Esophagus squamous epithelium (tissue), 5 donors: ENCODE measurements around the gene CD3E. TPM values are rescaled to one million over a fixed set of nuclear protein-coding genes. Genes with fewer than 3 reads are reported as not detected.

Source experiments
- DNase-seq: peaks from one replicate; lab custom pipeline; 2025; lab: John Stamatoyannopoulos, UW
- H3K27ac ChIP-seq, 4 donors: fragments of 200-600 bp; sonication (generic); one replicate each; pipeline ENCODE4 v1.5.1; 2016 to 2019; ENCODE audit warnings: mild to moderate bottlenecking in 1 of 4
- H3K27me3 ChIP-seq, 4 donors: fragments of 200-600 bp; sonication (generic); 1 replicate in 3 of 4; 2 replicates in 1 of 4; pipeline versions ENCODE4 v1.5.1 to v1.6.0; 2017 to 2021; ENCODE audit warnings: antibody characterized with exemption in 1 of 4
- H3K36me3 ChIP-seq, 3 donors: fragments of 200-600 bp; sonication (generic); one replicate each; pipeline ENCODE4 v1.5.1; 2016 to 2019
- H3K4me1 ChIP-seq, 3 donors: fragments of 200-600 bp; sonication (generic); one replicate each; pipeline ENCODE4 v1.5.1; 2017 to 2019
- H3K4me3 ChIP-seq, 4 donors: fragments of 200-600 bp; sonication (generic); 1 replicate in 3 of 4; 2 replicates in 1 of 4; pipeline ENCODE4 v1.5.1; 2016 to 2019; ENCODE audit warnings: mild to moderate bottlenecking in 2 of 4, moderate library complexity in 1 of 4
- H3K9me3 ChIP-seq, 3 donors: fragments of 200-600 bp; sonication (generic); one replicate each; pipeline ENCODE4 v1.5.1; 2016 to 2019
- CTCF ChIP-seq, 6 experiments: fragments of 450-650 bp in 4 of 6; fragments of 200-600 bp in 2 of 6; sonication (generic) in 2 of 6; IDR thresholded peaks; one replicate each; pipeline ENCODE4 v1.5.1; 2016 to 2019; ENCODE audit warnings: antibody characterized with exemption in 6 of 6, mild to moderate bottlenecking in 4 of 6, moderate library complexity in 4 of 6
- POLR2A ChIP-seq, 4 donors: fragments of 450-650 bp; IDR thresholded peaks; one replicate each; pipeline ENCODE4 v1.6.1; 2017; ENCODE audit warnings: antibody characterized with exemption in 4 of 4, mild to moderate bottlenecking in 4 of 4, moderate library complexity in 3 of 4
- WGBS, 2 donors: methylation state at CpG; one replicate each; pipeline ENCODE4 v1.1.5; 2018; 5-methylcytosine and 5-hydroxymethylcytosine counted together
- intact Hi-C: fragments of 100-400 bp; cut with DNase I; formaldehyde crosslinking; loops from one replicate; pipeline ENCODE4 v1.15.0; 2022
- total RNA-seq, 4 donors: library from RNA; depleted of rRNA; stranded (reverse); fragments of >200 nt; gene quantifications; one replicate each; pipeline ENCODE4 v1.1.0, GENCODE V29; 2016
- donor health status: DM: yes; HTN: yes; CAD: no.

The CD3E gene
- total RNA-seq, 4 donors from 2014 or later = 1.9 to 7.8 (median 3.1) TPM

GRCh38 chr11:118295199-118295598 is 9.3 kb upstream of the CD3E start:
- Histone ChIP-seq H3K4me3 (no peak overlapping the region), H3K27me3 (no peaks in the 10 kb centered on the region), H3K9me3 (no peaks in the 10 kb centered on the region), H3K36me3 (no peaks in the 10 kb centered on the region), H3K27ac (no peak overlapping the region), H3K4me1 (peaks cover 0 to 19% (median 4%) of the 10 kb centered on the region in 3 donors)
- DNase-seq = no peak
- WGBS, 2 donors = 83 to 84% methylated on average over 5 of the region's 5 CpGs
- no peak for TF ChIP-seq POLR2A (IDR thresholded peaks at IDR 0.05)
- TF ChIP-seq CTCF (IDR thresholded peaks at IDR 0.05) = no peak
- intact Hi-C loops = no loop called here

GRCh38 chr11:118295815-118296454 is 8.6 kb upstream of the CD3E start:
- Histone ChIP-seq H3K27ac (no peak overlapping the region), H3K4me1 (peaks cover 0 to 15% (median 4%) of the 10 kb centered on the region in 3 donors), H3K4me3 (no peak overlapping the region), H3K27me3 (no peaks in the 10 kb centered on the region), H3K36me3 (no peaks in the 10 kb centered on the region), H3K9me3 (no peaks in the 10 kb centered on the region)
- 22 to 51% methylated on average over 3 of the region's 3 CpGs for WGBS, 2 donors
- no peak for DNase-seq
- TF ChIP-seq CTCF (IDR thresholded peaks at IDR 0.05) = peak; percentile 51 to 85 (median 66)
- TF ChIP-seq POLR2A (IDR thresholded peaks at IDR 0.05) = no peak
- intact Hi-C loops = no loop called here

GRCh38 chr11:118301600-118302195 is 2.8 kb upstream of the CD3E start:
- no peak overlapping the region for H3K4me3 ChIP-seq
- H3K36me3 ChIP-seq = no peaks in the 10 kb centered on the region
- intact Hi-C loops = loop anchor here (10.0 kb wide), 1 partner anchor 193 kb away; no protein-coding TSS in a partner anchor
- WGBS, 2 donors = 71 to 80% methylated on average over 6 to 8 of the region's 8 CpGs
- no peaks in the 10 kb centered on the region for H3K9me3 ChIP-seq
- no peak for DNase-seq
- no peaks in the 10 kb centered on the region for H3K4me1 ChIP-seq
- no peak overlapping the region for H3K27ac ChIP-seq
- peaks cover 0 to 16% (median 0%) of the 10 kb centered on the region in 4 donors for H3K27me3 ChIP-seq
- TF ChIP-seq CTCF (IDR thresholded peaks at IDR 0.05) = no peak
- no peak for TF ChIP-seq POLR2A (IDR thresholded peaks at IDR 0.05)

GRCh38 chr11:118304227-118304567 is 333 bp upstream of the CD3E start:
- Histone ChIP-seq H3K27me3 (peaks cover 0 to 16% (median 0%) of the 10 kb centered on the region in 4 donors), H3K9me3 (no peaks in the 10 kb centered on the region), H3K36me3 (no peaks in the 10 kb centered on the region), H3K4me1 (no peaks in the 10 kb centered on the region), H3K27ac (peak overlapping the region in 3 of 4 donors; percentile 20 to 58 (median 38)), H3K4me3 (no peak overlapping the region)
- DNase-seq = no peak
- intact Hi-C loops = loop anchor here (10.0 kb wide), 1 partner anchor 191 kb away; no protein-coding TSS in a partner anchor
- WGBS, 2 donors = 64 to 81% methylated on average over 1 of the region's 1 CpG
- TF ChIP-seq POLR2A (IDR thresholded peaks at IDR 0.05) (no peak), CTCF (IDR thresholded peaks at IDR 0.05) (no peak)

GRCh38 chr11:118305726-118306125 is 1.2 kb downstream of the CD3E start:
- TF ChIP-seq CTCF (IDR thresholded peaks at IDR 0.05) (no peak), POLR2A (IDR thresholded peaks at IDR 0.05) (peak in 1 of 4 donors; percentile 13)
- WGBS, 2 donors = 54 to 68% methylated on average over 8 of the region's 8 CpGs
- Histone ChIP-seq H3K36me3 (no peaks in the 10 kb centered on the region), H3K27me3 (peaks cover 0 to 16% (median 0%) of the 10 kb centered on the region in 4 donors), H3K4me1 (no peaks in the 10 kb centered on the region), H3K4me3 (peak overlapping the region in 1 of 4 donors; percentile 31), H3K27ac (peak overlapping the region in 1 of 4 donors; percentile 58), H3K9me3 (no peaks in the 10 kb centered on the region)
- intact Hi-C loops = loop anchor here (10.0 kb wide), 1 partner anchor 189 kb away; no protein-coding TSS in a partner anchor
- no peak for DNase-seq
